ENCODE data around the gene C2CD2.

Gene C2CD2

GRCh38 chr21:41932576-41933312 is 21.1 kb downstream of the C2CD2 start:
- DNase-seq (ENCODE audit: low read depth), result no peak

GRCh38 chr21:41932191-41932575 is 21.6 kb downstream of the C2CD2 start:
- no peak for DNase-seq (ENCODE audit: low read depth)

- DNase-seq (ENCODE audit: low read depth), result no peak
Measured at GRCh38 chr21:41931041-41931451, 22.8 kb downstream of the C2CD2 start.

GRCh38 chr21:41929248-41929647 is 24.6 kb downstream of the C2CD2 start:
- DNase-seq (ENCODE audit: low read depth), result no peak

- no peak for DNase-seq (ENCODE audit: low read depth)
Measured at GRCh38 chr21:41928621-41929220, 25.1 kb downstream of the C2CD2 start.

- no peak for DNase-seq (ENCODE audit: low read depth)
Measured at GRCh38 chr21:41927727-41928409, 25.9 kb downstream of the C2CD2 start.

- no peak for DNase-seq (ENCODE audit: low read depth)
Measured at GRCh38 chr21:41926807-41927171, 27.0 kb downstream of the C2CD2 start.

- DNase-seq (ENCODE audit: low read depth), result no peak
Measured at GRCh38 chr21:41926117-41926806, 27.6 kb downstream of the C2CD2 start.

GRCh38 chr21:41925767-41926116 is 28.1 kb downstream of the C2CD2 start:
- DNase-seq (ENCODE audit: low read depth), result no peak

- DNase-seq (ENCODE audit: low read depth), result no peak
Measured at GRCh38 chr21:41924368-41924754, 29.5 kb downstream of the C2CD2 start.

GRCh38 chr21:41923631-41924367 is 30.0 kb downstream of the C2CD2 start:
- no peak for DNase-seq (ENCODE audit: low read depth)

GRCh38 chr21:41923186-41923585 is 30.6 kb downstream of the C2CD2 start:
- DNase-seq (ENCODE audit: low read depth), result no peak

GRCh38 chr21:41921021-41921420 is 32.8 kb downstream of the C2CD2 start:
- no peak for DNase-seq (ENCODE audit: low read depth)

GRCh38 chr21:41920476-41920875 is 33.3 kb downstream of the C2CD2 start:
- DNase-seq (ENCODE audit: low read depth), result no peak

GRCh38 chr21:41919666-41920398 is 34.0 kb downstream of the C2CD2 start:
- DNase-seq (ENCODE audit: low read depth), result no peak

GRCh38 chr21:41918561-41919358 is 35.1 kb downstream of the C2CD2 start:
- no peak for DNase-seq (ENCODE audit: low read depth)

GRCh38 chr21:41917531-41917930 is 36.3 kb downstream of the C2CD2 start:
- DNase-seq (ENCODE audit: low read depth), result no peak

- DNase-seq (ENCODE audit: low read depth), result no peak
Measured at GRCh38 chr21:41916888-41917433, 36.9 kb downstream of the C2CD2 start.

- no peak for DNase-seq (ENCODE audit: low read depth)
Measured at GRCh38 chr21:41914965-41915364, 38.9 kb downstream of the C2CD2 start.

- no peak for DNase-seq (ENCODE audit: low read depth)
Measured at GRCh38 chr21:41914358-41914757, 39.5 kb downstream of the C2CD2 start.
